MM.1S (cell line): Measurements from ENCODE around the gene TTC17.

Experiments
- DNase-seq: peaks from one replicate; pipeline ENCODE4 v3.0.0-alpha.2; 2015
- H2AFZ ChIP-seq: fragments of 300-600 bp; sonication (generic); 2 replicates; pipeline ENCODE4 v1.6.0; 2016; ENCODE audit warnings: antibody characterized with exemption, low read length
- H3F3A ChIP-seq: fragments of 300-600 bp; sonication (generic); 2 replicates; pipeline ENCODE4 v1.6.1; 2016; ENCODE audit warnings: mild to moderate bottlenecking, antibody characterized with exemption, low read length, moderate library complexity, mixed read lengths; ENCODE audit not compliant: insufficient read depth
- H3K27ac ChIP-seq: fragments of 300-600 bp; sonication (generic); 2 replicates; pipeline ENCODE4 v1.5.1; 2016; ENCODE audit warnings: mild to moderate bottlenecking, low read length
- H3K27me3 ChIP-seq: fragments of 300-600 bp; sonication (generic); replicated peaks from 2 replicates; pipeline ENCODE4 v1.6.0; 2016; ENCODE audit warnings: low read length; ENCODE audit not compliant: insufficient read depth
- H3K36me3 ChIP-seq: fragments of 300-600 bp; sonication (generic); replicated peaks from 2 replicates; pipeline ENCODE4 v1.6.1; 2016; ENCODE audit warnings: mild to moderate bottlenecking, low read length, mixed read lengths; ENCODE audit not compliant: insufficient read depth
- H3K4me1 ChIP-seq: fragments of 300-600 bp; sonication (generic); 2 replicates; pipeline ENCODE4 v1.6.1; 2016; ENCODE audit warnings: low read length, mixed read lengths
- H3K4me2 ChIP-seq: fragments of 300-600 bp; sonication (generic); 2 replicates; pipeline ENCODE4 v1.6.0; 2016; ENCODE audit warnings: low read depth, low read length
- H3K4me3 ChIP-seq: fragments of 300-600 bp; sonication (generic); 2 replicates; pipeline ENCODE4 v1.5.1; 2016; ENCODE audit warnings: low read length, mixed read lengths
- H3K79me2 ChIP-seq: fragments of 300-600 bp; sonication (generic); 2 replicates; pipeline ENCODE4 v1.6.1; 2016; ENCODE audit warnings: mixed run types, low read length, mixed read lengths
- H3K9ac ChIP-seq: fragments of 300-600 bp; sonication (generic); 2 replicates; pipeline ENCODE4 v1.6.1; 2016; ENCODE audit warnings: low read length, mixed read lengths
- H3K9me2 ChIP-seq: fragments of 300-600 bp; sonication (generic); replicated peaks from 2 replicates; pipeline ENCODE4 v1.6.1; 2016; ENCODE audit warnings: mild to moderate bottlenecking, low read length, mixed read lengths; ENCODE audit not compliant: insufficient read depth
- H3K9me3 ChIP-seq: fragments of 300-600 bp; sonication (generic); replicated peaks from 2 replicates; pipeline ENCODE4 v1.6.1; 2016; ENCODE audit warnings: mild to moderate bottlenecking, low read length, mixed read lengths; ENCODE audit not compliant: insufficient read depth
- H4K20me1 ChIP-seq: fragments of 300-600 bp; sonication (generic); 2 replicates; pipeline ENCODE4 v1.6.1; 2016; ENCODE audit warnings: mild to moderate bottlenecking, low read length, moderate library complexity, mixed read lengths; ENCODE audit not compliant: insufficient read depth
- EZH2 ChIP-seq: fragments of 300-600 bp; sonication (generic); optimal IDR thresholded peaks from 2 replicates; pipeline ENCODE3; 2017; ENCODE audit warnings: low read depth, mild to moderate bottlenecking, antibody characterized with exemption, low read length, mixed read lengths
- EZH2phosphoT487 ChIP-seq: fragments of 300-600 bp; sonication (generic); IDR thresholded peaks from 2 replicates; pipeline ENCODE4 v1.6.1; 2018; ENCODE audit warnings: antibody characterized with exemption, low read length
- TF ChIP-seq, protein P1 (sequence below): fragments of 300-600 bp; sonication (generic); IDR thresholded peaks from 2 replicates; pipeline ENCODE4 v1.5.1; 2016; ENCODE audit warnings: antibody characterized with exemption, low read length, mixed read lengths

TTC17 gene

DNA sequence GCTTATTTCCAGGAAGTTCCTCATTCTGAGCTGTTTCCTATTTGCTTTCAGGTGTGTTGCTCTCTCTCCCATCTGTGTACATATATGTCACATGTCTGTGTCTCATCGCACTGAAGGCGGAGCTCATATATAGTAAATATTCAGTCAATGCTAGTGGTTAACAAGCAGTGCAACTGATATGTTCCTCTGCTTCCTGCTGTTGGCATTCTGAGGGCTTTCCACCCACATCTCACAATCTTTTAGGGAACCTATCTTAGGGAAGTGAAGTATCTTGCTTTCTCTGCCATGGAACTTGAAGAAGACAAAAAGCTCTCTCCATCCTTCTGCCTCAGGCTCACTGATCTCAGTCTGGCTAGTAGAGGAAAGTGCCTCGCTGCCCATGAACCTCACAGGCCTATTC, 139.8 kb downstream of the TTC17 start:
- H3K9me3 ChIP-seq: no peaks in the 10 kb centered on the region
- no peaks in the 10 kb centered on the region for H3K27me3 ChIP-seq
- H3K4me3 ChIP-seq: no peak overlapping the region
- H3K79me2 ChIP-seq: no peaks in the 10 kb centered on the region
- no peak overlapping the region for H3K27ac ChIP-seq
- H3K36me3 ChIP-seq: no peaks in the 10 kb centered on the region
- no peak overlapping the region for H2AFZ ChIP-seq
- TF ChIP-seq EZH2phosphoT487: no peak
- TF ChIP-seq, protein P1, sequence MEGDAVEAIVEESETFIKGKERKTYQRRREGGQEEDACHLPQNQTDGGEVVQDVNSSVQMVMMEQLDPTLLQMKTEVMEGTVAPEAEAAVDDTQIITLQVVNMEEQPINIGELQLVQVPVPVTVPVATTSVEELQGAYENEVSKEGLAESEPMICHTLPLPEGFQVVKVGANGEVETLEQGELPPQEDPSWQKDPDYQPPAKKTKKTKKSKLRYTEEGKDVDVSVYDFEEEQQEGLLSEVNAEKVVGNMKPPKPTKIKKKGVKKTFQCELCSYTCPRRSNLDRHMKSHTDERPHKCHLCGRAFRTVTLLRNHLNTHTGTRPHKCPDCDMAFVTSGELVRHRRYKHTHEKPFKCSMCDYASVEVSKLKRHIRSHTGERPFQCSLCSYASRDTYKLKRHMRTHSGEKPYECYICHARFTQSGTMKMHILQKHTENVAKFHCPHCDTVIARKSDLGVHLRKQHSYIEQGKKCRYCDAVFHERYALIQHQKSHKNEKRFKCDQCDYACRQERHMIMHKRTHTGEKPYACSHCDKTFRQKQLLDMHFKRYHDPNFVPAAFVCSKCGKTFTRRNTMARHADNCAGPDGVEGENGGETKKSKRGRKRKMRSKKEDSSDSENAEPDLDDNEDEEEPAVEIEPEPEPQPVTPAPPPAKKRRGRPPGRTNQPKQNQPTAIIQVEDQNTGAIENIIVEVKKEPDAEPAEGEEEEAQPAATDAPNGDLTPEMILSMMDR: no peak
- TF ChIP-seq EZH2: no peak
- no peak for DNase-seq
- H3K9me2 ChIP-seq: no peaks in the 10 kb centered on the region
- no peaks in the 10 kb centered on the region for H3K4me1 ChIP-seq
- H3K9ac ChIP-seq: no peak overlapping the region
- no peaks in the 10 kb centered on the region for H3F3A ChIP-seq
- no peaks in the 10 kb centered on the region for H4K20me1 ChIP-seq
- no peak overlapping the region for H3K4me2 ChIP-seq

- DNase-seq: peak; percentile 25
- no peaks in the 10 kb centered on the region for H3K27me3 ChIP-seq
- no peaks in the 10 kb centered on the region for H3K4me1 ChIP-seq
- H3K9me2 ChIP-seq: no peaks in the 10 kb centered on the region
- H3K79me2 ChIP-seq: no peaks in the 10 kb centered on the region
- no peak overlapping the region for H3K4me3 ChIP-seq
- H3K36me3 ChIP-seq: no peaks in the 10 kb centered on the region
- no peaks in the 10 kb centered on the region for H4K20me1 ChIP-seq
- H2AFZ ChIP-seq: no peak overlapping the region
- no peaks in the 10 kb centered on the region for H3K9me3 ChIP-seq
- no peak overlapping the region for H3K9ac ChIP-seq
- H3K4me2 ChIP-seq: no peak overlapping the region
- TF ChIP-seq EZH2 (no peak), EZH2phosphoT487 (no peak)
- TF ChIP-seq, protein P1: peak; percentile 18; the same call in 1 of the 2 replicates
- H3F3A ChIP-seq: no peaks in the 10 kb centered on the region
- no peak overlapping the region for H3K27ac ChIP-seq
Observed at GRCh38 chr11:43503417-43503816, 144.7 kb downstream of the TTC17 start.

GRCh38 chr11:43504316-43504950, 145.7 kb downstream of the TTC17 start:
- Histone ChIP-seq H3K4me2 (no peak overlapping the region), H3K27me3 (no peaks in the 10 kb centered on the region), H2AFZ (no peak overlapping the region), H3K4me1 (no peaks in the 10 kb centered on the region), H3K79me2 (no peaks in the 10 kb centered on the region), H3K9me2 (no peaks in the 10 kb centered on the region), H3K4me3 (no peak overlapping the region), H3K27ac (no peak overlapping the region), H3K36me3 (no peaks in the 10 kb centered on the region), H3K9me3 (no peaks in the 10 kb centered on the region), H3F3A (no peaks in the 10 kb centered on the region), H4K20me1 (no peaks in the 10 kb centered on the region), H3K9ac (no peak overlapping the region)
- TF ChIP-seq EZH2: no peak
- TF ChIP-seq, protein P1: peak; percentile 44
- DNase-seq: peak; percentile 49
